OCI-LY3 (cell line): ENCODE measurements around the gene MGAT4C.

Experiments
- H2AFZ ChIP-seq: fragments of 200-600, 300-600 bp; shearing (Covaris generic); 2 replicates; pipeline ENCODE4 v1.6.0; 2014; ENCODE audit warnings: antibody characterized with exemption, low read depth, low read length
- H3K27ac ChIP-seq: fragments of 200-600, 300-600 bp; sonication (generic); 2 replicates; pipeline ENCODE4 v1.5.1; 2014; ENCODE audit warnings: mild to moderate bottlenecking, low read length, moderate library complexity, mixed read lengths
- H3K27me3 ChIP-seq: fragments of 200-600, 300-600 bp; sonication (generic); 2 replicates; pipeline ENCODE4 v1.6.1; 2014; ENCODE audit warnings: low read depth, low read length, mixed read lengths
- H3K36me3 ChIP-seq: fragments of 200-600, 300-600 bp; sonication (generic); replicated peaks from 2 replicates; pipeline ENCODE3; 2014; ENCODE audit warnings: low read depth, low read length, mixed read lengths
- H3K4me1 ChIP-seq: fragments of 300-600, 200-600 bp; sonication (generic); 2 replicates; pipeline ENCODE4 v1.6.1; 2014; ENCODE audit warnings: low read length, mixed read lengths
- H3K4me2 ChIP-seq: fragments of 200-600, 300-600 bp; sonication (generic); 2 replicates; pipeline ENCODE4 v1.6.1; 2014; ENCODE audit warnings: low read length, mixed read lengths
- H3K4me3 ChIP-seq: fragments of 300-600, 200-600 bp; sonication (generic); 2 replicates; pipeline ENCODE4 v1.5.1; 2014; ENCODE audit warnings: antibody characterized with exemption, mild to moderate bottlenecking, low read length, moderate library complexity
- H3K79me2 ChIP-seq: fragments of 300-600, 200-600 bp; shearing (Covaris generic); 2 replicates; pipeline ENCODE4 v1.6.1; 2014; ENCODE audit warnings: mild to moderate bottlenecking, low read length, mixed read lengths
- H3K9ac ChIP-seq: fragments of 300-600, 200-600 bp; shearing (Covaris generic); 2 replicates; pipeline ENCODE4 v1.6.0; 2014; ENCODE audit warnings: mild to moderate bottlenecking, low read length, moderate library complexity
- H3K9me3 ChIP-seq: fragments of 200-600, 300-600 bp; shearing (Covaris generic); 2 replicates; pipeline ENCODE4 v1.6.1; 2014; ENCODE audit warnings: low read length, mixed read lengths; ENCODE audit not compliant: insufficient read depth
- H4K20me1 ChIP-seq: fragments of 200-600, 300-600 bp; sonication (generic); 2 replicates; pipeline ENCODE4 v1.6.1; 2016; ENCODE audit warnings: low read length, mixed read lengths; ENCODE audit not compliant: insufficient read depth
- CTCF ChIP-seq: fragments of 200-600, 300-600 bp; sonication (generic); IDR thresholded peaks from 2 replicates; pipeline ENCODE4 v1.5.1; 2014; ENCODE audit warnings: antibody characterized with exemption, low read length, low read depth
- EZH2phosphoT487 ChIP-seq: fragments of 200-600 bp; shearing (Covaris generic); IDR thresholded peaks from 2 replicates; pipeline ENCODE4 v1.6.1; 2018; ENCODE audit warnings: antibody characterized with exemption, mixed run types, low read depth

MGAT4C gene

GRCh38 chr12:86290615-86291014 is 34.4 kb upstream of the MGAT4C start:
- no peak overlapping the region for H3K9ac ChIP-seq
- H3K4me2 ChIP-seq, result no peak overlapping the region
- H3K27ac ChIP-seq, result no peak overlapping the region
- TF ChIP-seq EZH2phosphoT487 (no peak), CTCF (no peak)
- H3K79me2 ChIP-seq, result no peaks in the 10 kb centered on the region
- H3K9me3 ChIP-seq, result no peaks in the 10 kb centered on the region
- H2AFZ ChIP-seq, result no peak overlapping the region
- no peaks in the 10 kb centered on the region for H4K20me1 ChIP-seq
- no peak overlapping the region for H3K4me3 ChIP-seq
- H3K27me3 ChIP-seq, result no peaks in the 10 kb centered on the region
- no peaks in the 10 kb centered on the region for H3K36me3 ChIP-seq
- no peaks in the 10 kb centered on the region; the same call in 1 of the 2 replicates for H3K4me1 ChIP-seq

- Histone ChIP-seq H4K20me1 (no peaks in the 10 kb centered on the region), H3K9ac (no peak overlapping the region), H3K27me3 (no peaks in the 10 kb centered on the region), H3K4me2 (no peak overlapping the region), H2AFZ (no peak overlapping the region), H3K36me3 (no peaks in the 10 kb centered on the region), H3K79me2 (no peaks in the 10 kb centered on the region), H3K4me3 (no peak overlapping the region), H3K9me3 (no peaks in the 10 kb centered on the region), H3K4me1 (no peaks in the 10 kb centered on the region; the same call in 1 of the 2 replicates), H3K27ac (no peak overlapping the region)
- TF ChIP-seq CTCF (no peak), EZH2phosphoT487 (no peak)
These were observed 29.9 kb upstream of the MGAT4C start for GRCh38 chr12:86286119-86286518.

GRCh38 chr12:86283620-86284019 is 27.4 kb upstream of the MGAT4C start:
- no peaks in the 10 kb centered on the region for H3K9me3 ChIP-seq
- TF ChIP-seq EZH2phosphoT487 (no peak), CTCF (no peak)
- H2AFZ ChIP-seq, result no peak overlapping the region

GRCh38 chr12:86275356-86275755 is 19.2 kb upstream of the MGAT4C start:
- TF ChIP-seq CTCF (no peak), EZH2phosphoT487 (no peak)
- Histone ChIP-seq H3K4me2 (no peak overlapping the region), H3K79me2 (no peaks in the 10 kb centered on the region), H3K36me3 (no peaks in the 10 kb centered on the region), H3K4me1 (no peaks in the 10 kb centered on the region), H4K20me1 (no peaks in the 10 kb centered on the region), H3K9ac (no peak overlapping the region), H2AFZ (no peak overlapping the region), H3K27me3 (no peaks in the 10 kb centered on the region), H3K9me3 (no peaks in the 10 kb centered on the region), H3K27ac (no peak overlapping the region), H3K4me3 (no peak overlapping the region)

More at GRCh38 chr12:86283620-86284019, 27.4 kb upstream of the MGAT4C start:
- H3K4me3 ChIP-seq, result no peak overlapping the region
- H4K20me1 ChIP-seq, result no peaks in the 10 kb centered on the region
- H3K4me1 ChIP-seq, result no peaks in the 10 kb centered on the region; the same call in 1 of the 2 replicates
- H3K79me2 ChIP-seq, result no peaks in the 10 kb centered on the region
- no peaks in the 10 kb centered on the region for H3K36me3 ChIP-seq
- H3K27me3 ChIP-seq, result no peaks in the 10 kb centered on the region
- H3K9ac ChIP-seq, result no peak overlapping the region
- H3K4me2 ChIP-seq, result no peak overlapping the region
- no peak overlapping the region for H3K27ac ChIP-seq
